Mucosa of descending colon (tissue), 3 donors: ENCODE measurements around the gene ZSCAN22. TPM values are rescaled to one million over a fixed set of nuclear protein-coding genes. Genes with fewer than 3 reads are reported as not detected.
A peak's percentile ranks its signal among the peaks of the same experiment; 100 is the strongest.

Experiments
- ATAC-seq: fragments of 200-7000 bp; cut with Tn5 transposase; one replicate; pipeline ENCODE4 v1.9.1; 2020; ENCODE audit warnings: mild to moderate bottlenecking, moderate library complexity
- DNase-seq, 3 donors: peaks; one replicate each; pipeline ENCODE4 v3.0.0-alpha.2; 2020
- H3K36me3 ChIP-seq: fragments of 200-600 bp; one replicate; pipeline ENCODE4 v1.8.0; 2021; ENCODE audit warnings: low read depth, mild to moderate bottlenecking
- H3K4me1 ChIP-seq: fragments of 200-600 bp; one replicate; pipeline ENCODE4 v1.8.0; 2021; ENCODE audit warnings: low read depth, mild to moderate bottlenecking
- H3K4me3 ChIP-seq: fragments of 200-600 bp; one replicate; pipeline ENCODE4 v1.8.0; 2021; ENCODE audit warnings: mild to moderate bottlenecking
- H3K9me3 ChIP-seq: fragments of 200-600 bp; one replicate; pipeline ENCODE4 v1.8.0; 2021; ENCODE audit warnings: mild to moderate bottlenecking
- CTCF ChIP-seq: fragments of 200-600 bp; IDR thresholded peaks from one replicate; pipeline ENCODE4 v1.8.0; 2022; ENCODE audit warnings: antibody characterized with exemption, mild to moderate bottlenecking
- intact Hi-C, 2 donors: fragments of 100-400 bp; cut with DNase I in 1 of 2; cut with micrococcal nuclease in 1 of 2; formaldehyde crosslinking; loops; one replicate each; pipeline versions ENCODE4 v1.11.0 to v1.11.1; 2022; cut with DNase I, micrococcal nuclease
- total RNA-seq, 3 donors: library from RNA; stranded (reverse); fragmentation: NEBNext Ultra II Directional in 2 of 3; extraction: Animal tissue kit (Norgen Biotek cat#: 25700) in 2 of 3; gene quantifications; one replicate each; pipeline versions ENCODE4 v1.2.1 to v1.2.4, GENCODE V29; 2021 to 2023
- donor health status: DM: no; HTN: no; CAD: no; lungs with moderate emphysema.
- donor health status: DM: no; HTN: no; CAD: no.
- donor health status: DM: no; HTN: yes; CAD: no.

Gene ZSCAN22
- total RNA-seq, 3 donors from 2014 or later = 2.4 to 5.4 (median 3.2) TPM

- TF ChIP-seq CTCF = no peak
- no peaks in the 10 kb centered on the region for H3K36me3 ChIP-seq
- no peak overlapping the region for H3K4me3 ChIP-seq
- no peak for ATAC-seq
- H3K9me3 ChIP-seq = no peaks in the 10 kb centered on the region
- H3K4me1 ChIP-seq = peaks cover 13% of the 10 kb centered on the region
- DNase-seq = no peak
- intact Hi-C loops = no loop called here
Measured at GRCh38 chr19:58379246-58379645, 52.5 kb downstream of the ZSCAN22 start.

GRCh38 chr19:58380037-58380661, 53.4 kb downstream of the ZSCAN22 start:
- DNase-seq (no peak), ATAC-seq (peak; percentile 27)
- intact Hi-C loops = no loop called here
- TF ChIP-seq CTCF = no peak
- H3K4me3 ChIP-seq = peak overlapping the region; percentile 48
- H3K4me1 ChIP-seq = peaks cover 13% of the 10 kb centered on the region
- no peaks in the 10 kb centered on the region for H3K9me3 ChIP-seq
- no peaks in the 10 kb centered on the region for H3K36me3 ChIP-seq

GRCh38 chr19:58380662-58381459, 54.1 kb downstream of the ZSCAN22 start, which contains the start of gene ZNF837:
ZNF837 (minus strand) TSS chr19:58381030; CDS start chr19:58369332, 11,698 bp downstream.
- intact Hi-C loops = no loop called here
- Histone ChIP-seq H3K9me3 (no peaks in the 10 kb centered on the region), H3K4me1 (peaks cover 19% of the 10 kb centered on the region), H3K36me3 (no peaks in the 10 kb centered on the region), H3K4me3 (peak within 1 kb of the TSS; percentile 48)
- peak; percentile 93 for ATAC-seq
- peak; percentile 98 to 100 (median 99) for DNase-seq
- TF ChIP-seq CTCF = no peak

- Histone ChIP-seq H3K4me3 (peak overlapping the region; percentile 48), H3K36me3 (no peaks in the 10 kb centered on the region), H3K9me3 (no peaks in the 10 kb centered on the region), H3K4me1 (peaks cover 21% of the 10 kb centered on the region)
- no peak for TF ChIP-seq CTCF
- no peak for ATAC-seq
- peak in 1 of 3 donors; percentile 32 for DNase-seq
- intact Hi-C loops = no loop called here
Measured at GRCh38 chr19:58381460-58382212, 54.8 kb downstream of the ZSCAN22 start.

- peaks cover 28% of the 10 kb centered on the region for H3K4me1 ChIP-seq
- ATAC-seq = no peak
- intact Hi-C loops = no loop called here
- H3K4me3 ChIP-seq = no peak overlapping the region
- no peaks in the 10 kb centered on the region for H3K36me3 ChIP-seq
- no peaks in the 10 kb centered on the region for H3K9me3 ChIP-seq
- no peak for DNase-seq
- no peak for TF ChIP-seq CTCF
Measured at GRCh38 chr19:58382997-58383603, 56.3 kb downstream of the ZSCAN22 start.
